Measurements from ENCODE around the gene MYO5A. TPM values are rescaled to one million over a fixed set of nuclear protein-coding genes. Genes with fewer than 3 reads are reported as not detected.

Gene MYO5A
- total RNA-seq, 1 donor, result 54.3 TPM

DNA sequence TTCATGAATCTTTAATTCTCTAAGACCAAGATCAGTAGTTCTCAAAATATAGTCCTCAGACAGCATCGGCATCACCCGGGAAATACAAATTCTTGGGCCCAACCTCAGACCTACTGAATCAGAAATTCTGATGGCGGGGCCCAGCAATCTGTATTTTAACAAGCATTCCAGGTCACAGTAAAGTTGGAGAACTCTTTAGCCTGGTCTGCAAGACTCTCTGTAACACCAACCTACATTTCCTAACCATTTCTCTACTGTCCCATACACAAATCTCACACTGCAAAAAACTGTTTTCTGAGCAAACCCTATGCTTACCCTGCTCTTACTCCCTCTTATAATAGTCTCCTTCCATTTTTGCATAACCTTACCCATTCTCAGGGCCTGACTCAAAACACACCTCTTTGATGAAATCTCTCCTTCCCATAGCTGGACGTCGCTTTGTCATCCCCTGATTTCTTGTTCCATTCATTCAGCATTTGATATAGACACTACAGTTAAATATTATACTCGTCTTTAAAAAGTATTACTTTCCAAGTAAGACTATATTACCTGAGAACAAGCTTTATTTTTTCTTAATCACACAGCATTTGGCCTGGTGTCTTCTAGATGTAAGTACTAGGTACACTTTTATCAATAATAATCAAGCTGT lies 149.8 kb downstream of the MYO5A start:
- H2AFZ ChIP-seq (ENCODE audit: low read length), result no peak overlapping the region
- H3K36me3 ChIP-seq (ENCODE audit: insufficient read depth, low read length), result peaks cover 19% of the 10 kb centered on the region
- DNase-seq (ENCODE audit: insufficient read length, low spot score, missing footprints), result no peak
- no peak overlapping the region for H3K4me3 ChIP-seq (ENCODE audit: insufficient read depth, low read length)
- H3K27ac ChIP-seq (ENCODE audit: low read depth, low read length), result no peak overlapping the region
- no peaks in the 10 kb centered on the region for H3K27me3 ChIP-seq (ENCODE audit: insufficient read depth, low read length)
- H3K4me2 ChIP-seq (ENCODE audit: insufficient read depth, low read length), result no peak overlapping the region
- no peaks in the 10 kb centered on the region for H3K79me2 ChIP-seq (ENCODE audit: insufficient read depth, low read length)
- H3K9me3 ChIP-seq (ENCODE audit: low read depth, low read length), result peaks cover 3% of the 10 kb centered on the region
- TF ChIP-seq, protein P1, sequence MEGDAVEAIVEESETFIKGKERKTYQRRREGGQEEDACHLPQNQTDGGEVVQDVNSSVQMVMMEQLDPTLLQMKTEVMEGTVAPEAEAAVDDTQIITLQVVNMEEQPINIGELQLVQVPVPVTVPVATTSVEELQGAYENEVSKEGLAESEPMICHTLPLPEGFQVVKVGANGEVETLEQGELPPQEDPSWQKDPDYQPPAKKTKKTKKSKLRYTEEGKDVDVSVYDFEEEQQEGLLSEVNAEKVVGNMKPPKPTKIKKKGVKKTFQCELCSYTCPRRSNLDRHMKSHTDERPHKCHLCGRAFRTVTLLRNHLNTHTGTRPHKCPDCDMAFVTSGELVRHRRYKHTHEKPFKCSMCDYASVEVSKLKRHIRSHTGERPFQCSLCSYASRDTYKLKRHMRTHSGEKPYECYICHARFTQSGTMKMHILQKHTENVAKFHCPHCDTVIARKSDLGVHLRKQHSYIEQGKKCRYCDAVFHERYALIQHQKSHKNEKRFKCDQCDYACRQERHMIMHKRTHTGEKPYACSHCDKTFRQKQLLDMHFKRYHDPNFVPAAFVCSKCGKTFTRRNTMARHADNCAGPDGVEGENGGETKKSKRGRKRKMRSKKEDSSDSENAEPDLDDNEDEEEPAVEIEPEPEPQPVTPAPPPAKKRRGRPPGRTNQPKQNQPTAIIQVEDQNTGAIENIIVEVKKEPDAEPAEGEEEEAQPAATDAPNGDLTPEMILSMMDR (IDR thresholded peaks at IDR 0.05; ENCODE audit: extremely low read depth, low read depth, low read length), result no peak
- H4K20me1 ChIP-seq (ENCODE audit: insufficient read depth, low read length), result no peaks in the 10 kb centered on the region
- peaks cover 4% of the 10 kb centered on the region for H3K4me1 ChIP-seq (ENCODE audit: insufficient read depth, low read length)

DNA sequence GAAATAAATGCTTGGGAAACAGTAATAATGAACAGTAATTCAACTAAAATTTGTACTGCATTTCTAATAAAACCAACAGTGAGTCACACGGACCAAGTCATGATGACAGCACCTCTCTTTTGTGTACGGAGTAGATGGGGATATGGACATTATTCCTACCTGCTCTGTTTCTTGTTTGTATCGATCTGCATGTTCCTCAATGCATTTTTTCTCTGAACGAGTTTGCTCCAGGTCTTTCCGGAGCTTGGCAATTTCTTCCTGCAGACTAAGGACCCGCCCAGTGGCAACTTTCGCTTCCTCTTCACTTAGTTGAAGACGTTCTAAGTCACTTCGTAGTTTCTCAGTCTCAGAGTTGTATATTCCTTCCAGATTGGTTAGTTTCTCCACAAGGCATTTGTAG lies 158.7 kb downstream of the MYO5A start:
- no peak overlapping the region for H3K27ac ChIP-seq (ENCODE audit: low read depth, low read length)
- no peak for DNase-seq (ENCODE audit: insufficient read length, low spot score, missing footprints)
- H3K4me1 ChIP-seq (ENCODE audit: insufficient read depth, low read length), result no peaks in the 10 kb centered on the region
- peaks cover 3% of the 10 kb centered on the region for H3K9me3 ChIP-seq (ENCODE audit: low read depth, low read length)
- H3K79me2 ChIP-seq (ENCODE audit: insufficient read depth, low read length), result no peaks in the 10 kb centered on the region
- TF ChIP-seq, protein P1 (IDR thresholded peaks at IDR 0.05; ENCODE audit: extremely low read depth, low read depth, low read length), result no peak
- no peak overlapping the region for H2AFZ ChIP-seq (ENCODE audit: low read length)
- H4K20me1 ChIP-seq (ENCODE audit: insufficient read depth, low read length), result no peaks in the 10 kb centered on the region
- peaks cover 14% of the 10 kb centered on the region for H3K36me3 ChIP-seq (ENCODE audit: insufficient read depth, low read length)
- no peaks in the 10 kb centered on the region for H3K27me3 ChIP-seq (ENCODE audit: insufficient read depth, low read length)
- H3K4me2 ChIP-seq (ENCODE audit: insufficient read depth, low read length), result no peak overlapping the region
- H3K4me3 ChIP-seq (ENCODE audit: insufficient read depth, low read length), result no peak overlapping the region

DNA sequence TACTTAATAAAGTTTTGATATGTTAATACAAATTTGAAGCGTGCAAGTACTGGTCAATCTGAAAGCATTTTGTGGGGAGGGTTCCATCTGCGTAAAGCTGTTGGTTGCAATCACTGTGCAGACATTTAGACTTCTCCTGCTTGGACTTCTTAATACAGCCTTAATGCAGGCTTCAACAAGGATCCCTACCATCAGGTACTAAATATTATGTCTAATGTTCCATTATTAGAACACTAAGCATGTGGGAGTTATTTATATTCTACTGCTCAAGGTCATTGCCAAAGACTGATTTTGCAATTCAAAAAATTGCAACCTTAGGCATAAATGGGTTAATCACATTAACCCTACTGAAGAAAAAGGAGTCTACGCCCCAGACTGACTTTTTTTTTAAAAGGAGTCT lies 159.2 kb downstream of the MYO5A start:
- DNase-seq (ENCODE audit: insufficient read length, low spot score, missing footprints), result no peak
- TF ChIP-seq, protein P1 (IDR thresholded peaks at IDR 0.05; ENCODE audit: extremely low read depth, low read depth, low read length), result no peak
- Histone ChIP-seq H3K36me3 (ENCODE audit: insufficient read depth, low read length) (peaks cover 9% of the 10 kb centered on the region), H3K4me3 (ENCODE audit: insufficient read depth, low read length) (no peak overlapping the region), H4K20me1 (ENCODE audit: insufficient read depth, low read length) (no peaks in the 10 kb centered on the region), H3K79me2 (ENCODE audit: insufficient read depth, low read length) (no peaks in the 10 kb centered on the region), H3K27ac (ENCODE audit: low read depth, low read length) (no peak overlapping the region), H2AFZ (ENCODE audit: low read length) (no peak overlapping the region), H3K4me1 (ENCODE audit: insufficient read depth, low read length) (no peaks in the 10 kb centered on the region), H3K9me3 (ENCODE audit: low read depth, low read length) (peaks cover 2% of the 10 kb centered on the region), H3K27me3 (ENCODE audit: insufficient read depth, low read length) (no peaks in the 10 kb centered on the region), H3K4me2 (ENCODE audit: insufficient read depth, low read length) (no peak overlapping the region)

DNA sequence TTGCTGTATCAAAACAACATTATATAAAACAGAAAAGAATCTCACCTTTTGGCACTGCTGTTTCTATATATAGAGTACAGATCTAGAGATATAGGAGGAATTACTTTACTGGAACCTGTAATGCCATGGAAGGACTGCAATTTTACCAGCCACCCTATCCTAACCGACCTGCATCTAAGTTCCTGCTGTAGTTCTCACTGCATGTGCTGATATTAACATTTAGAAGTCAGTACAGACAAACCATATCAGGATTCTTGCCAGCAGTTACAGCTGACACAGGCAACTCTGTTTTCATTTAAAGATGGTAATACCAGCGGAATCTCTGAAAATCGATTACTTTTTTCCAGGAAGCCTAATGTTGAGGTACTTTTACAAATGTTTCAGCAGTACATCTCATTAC lies 159.7 kb downstream of the MYO5A start:
- Histone ChIP-seq H3K79me2 (ENCODE audit: insufficient read depth, low read length) (no peaks in the 10 kb centered on the region), H3K9me3 (ENCODE audit: low read depth, low read length) (no peaks in the 10 kb centered on the region), H3K4me2 (ENCODE audit: insufficient read depth, low read length) (no peak overlapping the region), H3K4me3 (ENCODE audit: insufficient read depth, low read length) (no peak overlapping the region), H4K20me1 (ENCODE audit: insufficient read depth, low read length) (no peaks in the 10 kb centered on the region), H3K4me1 (ENCODE audit: insufficient read depth, low read length) (no peaks in the 10 kb centered on the region), H3K27me3 (ENCODE audit: insufficient read depth, low read length) (no peaks in the 10 kb centered on the region), H3K27ac (ENCODE audit: low read depth, low read length) (no peak overlapping the region), H3K36me3 (ENCODE audit: insufficient read depth, low read length) (peaks cover 5% of the 10 kb centered on the region), H2AFZ (ENCODE audit: low read length) (no peak overlapping the region)
- TF ChIP-seq, protein P1 (IDR thresholded peaks at IDR 0.05; ENCODE audit: extremely low read depth, low read depth, low read length), result no peak
- no peak for DNase-seq (ENCODE audit: insufficient read length, low spot score, missing footprints)
